GM12878 (cell line): ENCODE measurements around the gene PRRC1. TPM values are rescaled to one million over a fixed set of nuclear protein-coding genes. Genes with fewer than 3 reads are reported as not detected.

Source experiments
- ATAC-seq: fragments of 200-7000 bp; cut with Tn5 transposase; 3 replicates; pipeline ENCODE4 v1.9.1; 2020; ENCODE audit warnings: mild to moderate bottlenecking, moderate library complexity
- BruUV-seq: library from RNA; stranded (reverse); fragments of 400-500 nt; replicated peaks from 2 replicates; lab custom pipeline; 2021; lab: Mats Ljungman, UMichigan
- CTCF ChIA-PET: fragments of 300-600 bp; sonication (Branson Sonifier 250); formaldehyde crosslinking; extraction: SDS; loops from one replicate; lab custom pipeline; 2021; ENCODE audit warnings: inconsistent platforms; lab: Yijun Ruan, JAX
- POLR2A ChIA-PET: fragments of 350-600 bp; formaldehyde crosslinking; extraction: SDS; loops from one replicate; lab custom pipeline; 2021; ENCODE audit warnings: inconsistent platforms; lab: Charles Lee
- RAD21 ChIA-PET: fragments of 300-600 bp; sonication (Branson Sonifier 250); formaldehyde crosslinking; loops from one replicate; lab custom pipeline; 2023; ENCODE audit warnings: antibody characterized with exemption; ENCODE audit not compliant: unreplicated experiment; lab: Charles Lee
- SMC1A ChIA-PET: fragments of 300-600 bp; sonication (Branson Sonifier 250); formaldehyde crosslinking; loops from one replicate; lab custom pipeline; 2023; ENCODE audit not compliant: unreplicated experiment, uncharacterized antibody; lab: Charles Lee
- DNase-seq: peaks from one replicate; pipeline ENCODE4 v3.0.0-alpha.2; 2011; ENCODE audit warnings: low read depth, low spot score
- FAIRE-seq: peaks from 3 replicates; lab custom pipeline; 2011; peaks lifted over from hg19 to GRCh38; lab: Jason Lieb, UNC
- H2AFZ ChIP-seq: 2 replicates; pipeline ENCODE4 v1.6.0; 2011; ENCODE audit warnings: low read depth, low read length, control low read depth; ENCODE audit not compliant: control insufficient read depth
- H3K27ac ChIP-seq: 2 replicates; pipeline ENCODE4 v1.5.1; 2011; ENCODE audit warnings: control low read depth; ENCODE audit not compliant: control insufficient read depth, insufficient read depth
- H3K27me3 ChIP-seq, 2 experiments: replicated peaks in 1 of 2; 2 replicates each; pipeline versions ENCODE4 v1.6.0 to v1.6.1; 2011; ENCODE audit warnings: low read length in 1 of 2; ENCODE audit not compliant: control insufficient read depth in 2 of 2, insufficient read depth in 2 of 2
- H3K36me3 ChIP-seq, 2 experiments: 2 replicates each; pipeline ENCODE4 v1.5.1; 2011; ENCODE audit warnings: low read length in 1 of 2; ENCODE audit not compliant: control insufficient read depth in 2 of 2, insufficient read depth in 2 of 2
- H3K4me1 ChIP-seq: 2 replicates; pipeline ENCODE4 v1.6.1; 2011; ENCODE audit warnings: mild to moderate bottlenecking, low read length, moderate library complexity, mixed read lengths; ENCODE audit not compliant: control insufficient read depth, insufficient read depth
- H3K4me2 ChIP-seq: 2 replicates; pipeline ENCODE4 v1.6.0; 2011; ENCODE audit warnings: control low read depth; ENCODE audit not compliant: control insufficient read depth, insufficient read depth
- H3K4me3 ChIP-seq: fragments of 200-600 bp; sonication (generic); 2 replicates; pipeline ENCODE4 v1.5.1; 2016
- H3K79me2 ChIP-seq: 2 replicates; pipeline ENCODE4 v1.6.0; 2011; ENCODE audit warnings: low read length; ENCODE audit not compliant: control insufficient read depth, insufficient read depth
- H3K9ac ChIP-seq: 2 replicates; pipeline ENCODE4 v1.8.0; 2011; ENCODE audit warnings: low read length, control low read depth, mixed read lengths; ENCODE audit not compliant: control insufficient read depth, insufficient read depth
- H3K9me3 ChIP-seq: replicated peaks from 3 replicates; pipeline ENCODE4 v1.5.1; 2011; ENCODE audit warnings: mild to moderate bottlenecking, low read length; ENCODE audit not compliant: control insufficient read depth, insufficient read depth
- H4K20me1 ChIP-seq: 2 replicates; pipeline ENCODE4 v1.6.0; 2011; ENCODE audit not compliant: control insufficient read depth, insufficient read depth
- CBX3 ChIP-seq: fragments of 200-600 bp; sonication (generic); IDR thresholded peaks from 2 replicates; pipeline ENCODE4 v1.6.1; 2016; ENCODE audit warnings: low read depth, borderline replicate concordance
- CREM ChIP-seq: IDR thresholded peaks from 2 replicates; pipeline ENCODE4 v1.6.1; 2014; ENCODE audit warnings: antibody characterized with exemption, low read depth
- DPF2 ChIP-seq: fragments of 450-650 bp; IDR thresholded peaks from 2 replicates; pipeline ENCODE4 v1.6.1; 2017; ENCODE audit warnings: mild to moderate bottlenecking
- EP300 ChIP-seq, 2 experiments: fragments of 150-350 bp in 1 of 2; IDR thresholded peaks; 2 replicates each; pipeline ENCODE4 v1.6.1; 2011 to 2012; ENCODE audit warnings: low read depth in 2 of 2, low read length in 2 of 2, borderline replicate concordance in 1 of 2, improper control_type of control experiment in 1 of 2, inconsistent platforms in 1 of 2; ENCODE audit not compliant: control insufficient read depth in 1 of 2
- EZH2 ChIP-seq: IDR thresholded peaks from 2 replicates; pipeline ENCODE4 v1.6.1; 2012; ENCODE audit warnings: low read depth, mild to moderate bottlenecking, control low read depth, inconsistent platforms, low read length, borderline replicate concordance; ENCODE audit not compliant: control insufficient read depth
- GABPA ChIP-seq: IDR thresholded peaks from 2 replicates; pipeline ENCODE4 v1.6.1; 2014; ENCODE audit warnings: antibody characterized with exemption, low read depth, mild to moderate bottlenecking, inconsistent platforms
- IKZF2 ChIP-seq, 2 experiments: fragments of 450-650 bp; IDR thresholded peaks; 2 replicates each; pipeline ENCODE4 v1.6.1; 2017; ENCODE audit warnings: mild to moderate bottlenecking in 2 of 2, moderate library complexity in 2 of 2
- IRF4 ChIP-seq: IDR thresholded peaks from 2 replicates; pipeline ENCODE4 v1.6.1; 2011; ENCODE audit warnings: low read depth, low read length
- JUND ChIP-seq: IDR thresholded peaks from 2 replicates; pipeline ENCODE4 v1.6.1; 2012; ENCODE audit warnings: low read depth, mild to moderate bottlenecking, low read length, improper control_type of control experiment, moderate library complexity
- MEF2B ChIP-seq: fragments of 450-650 bp; IDR thresholded peaks from 2 replicates; pipeline ENCODE4 v1.6.1; 2018; ENCODE audit warnings: mild to moderate bottlenecking, moderate library complexity; ENCODE audit not compliant: partially characterized antibody, poor library complexity, severe bottlenecking
- MTA2 ChIP-seq: fragments of 450-650 bp; IDR thresholded peaks from 2 replicates; pipeline ENCODE4 v1.6.1; 2016; ENCODE audit warnings: low read depth, mild to moderate bottlenecking, moderate library complexity
- NBN ChIP-seq: fragments of 450-650 bp; IDR thresholded peaks from 2 replicates; pipeline ENCODE4 v1.6.1; 2016
- SUZ12 ChIP-seq: fragments of 200-600 bp; sonication (generic); IDR thresholded peaks from one replicate; pipeline ENCODE4 v1.6.1; 2018; ENCODE audit warnings: antibody characterized with exemption, mild to moderate bottlenecking; ENCODE audit not compliant: unreplicated experiment
- ZNF217 ChIP-seq: fragments of 450-650 bp; IDR thresholded peaks from 2 replicates; pipeline ENCODE4 v1.6.1; 2017; ENCODE audit warnings: antibody characterized with exemption, mild to moderate bottlenecking
- ZNF24 ChIP-seq: fragments of 450-650 bp; IDR thresholded peaks from 2 replicates; pipeline ENCODE4 v1.6.1; 2017; ENCODE audit warnings: antibody characterized with exemption, mild to moderate bottlenecking
- WGBS: methylation state at CpG from one replicate; pipeline ENCODE4 v1.1.6; 2016; ENCODE audit warnings: low lambda C conversion rate; ENCODE audit not compliant: insufficient replicate concordance, insufficient coverage; ENCODE audit errors: missing lambda C conversion rate; 5-methylcytosine and 5-hydroxymethylcytosine counted together
- in situ Hi-C: fragments of 300-500 bp; cut with MboI; formaldehyde crosslinking; loops from 9 replicates; pipeline ENCODE4 v1.14.3; 2018; ENCODE audit warnings: mixed read lengths
- intact Hi-C: fragments of 100-400 bp; cut with micrococcal nuclease; formaldehyde crosslinking; loops from one replicate; pipeline ENCODE4 v1.14.2; 2022; ENCODE audit not compliant: unreplicated experiment
- polyA plus RNA-seq, 11 experiments: library from polyadenylated mRNA; depleted of rRNA in 4 of 11; unstranded in 6 of 11; stranded (reverse) in 5 of 11; fragments of >200 nt; fragmentation: Nextera tagmentation in 4 of 11; fragmentation: Illumina TruSeq in 1 of 11; extraction: Ambion mirVana in 4 of 11; extraction: Trizol in 1 of 11; gene quantifications; 1 replicate in 1 of 11; 2 replicates in 10 of 11; pipeline versions ENCODE4 v1.2.1 to v1.2.3, GENCODE V29; 2011 to 2016; ENCODE audit warnings: inconsistent platforms in 2 of 11, missing spikeins in 2 of 11, low read depth in 1 of 11
- total RNA-seq, 4 experiments: library from RNA; depleted of rRNA in 3 of 4; stranded (reverse); fragments of >200 nt in 3 of 4; fragmentation: Illumina TruSeq in 1 of 4; extraction: Trizol in 1 of 4; gene quantifications; 2 replicates each; pipeline versions ENCODE4 v1.2.1 to v1.2.3, GENCODE V29; 2013 to 2021
- TF ChIP-seq, protein P1 (sequence below): IDR thresholded peaks from 2 replicates; pipeline ENCODE4 v1.6.1; 2011; ENCODE audit warnings: mild to moderate bottlenecking, low read depth, low read length, moderate library complexity; ENCODE audit not compliant: insufficient replicate concordance
- TF ChIP-seq, protein P2 (sequence below): fragments of 450-650 bp; IDR thresholded peaks from 2 replicates; pipeline ENCODE4 v1.6.1; 2017; ENCODE audit warnings: mild to moderate bottlenecking
- TF ChIP-seq, protein P3 (sequence below): fragments of 450-650 bp; IDR thresholded peaks from 2 replicates; pipeline ENCODE4 v1.6.1; 2017; ENCODE audit warnings: mild to moderate bottlenecking, low read depth, inconsistent platforms; ENCODE audit not compliant: poor library complexity, severe bottlenecking

Gene PRRC1
- total and polyA plus RNA-seq, 10 of the 15 experiments (the other 5 are each of a cell fraction or from before 2014, with no cell fraction given) = 19.0 to 54.5 (median 31.0) TPM

DNA sequence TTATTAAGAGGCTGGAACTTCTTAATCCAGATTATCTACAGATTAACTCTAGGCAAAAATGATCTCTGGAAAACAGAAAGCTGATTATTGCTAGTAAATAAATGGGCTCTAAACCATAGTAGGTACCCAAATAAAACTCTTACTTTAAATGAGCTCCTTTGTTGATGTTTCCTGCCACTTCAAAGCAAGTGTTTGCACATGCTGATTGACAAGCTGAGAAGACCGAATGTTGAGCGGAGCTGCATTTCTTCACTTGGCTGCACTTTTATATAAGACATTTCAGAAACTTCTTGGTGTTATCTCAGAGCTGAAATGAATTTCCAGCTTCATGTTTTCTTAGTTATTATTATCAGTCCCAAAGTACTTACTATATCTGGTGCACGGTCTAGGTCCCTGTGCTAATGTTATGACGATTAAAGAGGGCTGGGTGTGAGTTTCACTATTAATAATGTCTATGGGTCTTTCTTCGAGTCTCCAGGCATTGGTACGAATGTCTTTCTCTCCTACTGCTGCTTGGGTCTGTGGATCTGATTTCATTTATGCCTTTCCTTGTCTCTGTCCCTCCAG, 72.8 kb downstream of the PRRC1 start:
- Histone ChIP-seq H3K36me3 (no peaks in the 10 kb centered on the region), H3K4me2 (peak overlapping the region; percentile 51), H3K27me3 (no peaks in the 10 kb centered on the region), H3K4me3 (no peak overlapping the region), H4K20me1 (no peaks in the 10 kb centered on the region), H3K9me3 (no peaks in the 10 kb centered on the region), H3K79me2 (no peaks in the 10 kb centered on the region), H3K27ac (no peak overlapping the region), H3K9ac (no peak overlapping the region), H2AFZ (no peak overlapping the region), H3K4me1 (peaks cover 35% of the 10 kb centered on the region)
- peak; percentile 56 for FAIRE-seq
- 2% methylated on average over 6 of the region's 6 CpGs for WGBS
- ChIA-PET RAD21 (interaction anchor here (0.6 to 9.1 kb wide), 14 partner anchors 9 to 495 kb away, joined by 3 to 249 read pairs (median 6); no protein-coding TSS in a partner anchor), SMC1A (interaction anchor here (0.5 to 7.2 kb wide), 33 partner anchors 10 to 886 kb away, joined by 3 to 111 read pairs (median 4); no protein-coding TSS in a partner anchor), CTCF (interaction anchor here (0.8 to 7.2 kb wide), 13 partner anchors 9 to 492 kb away, joined by 3 to 104 read pairs (median 4); no protein-coding TSS in a partner anchor), POLR2A (interaction anchor here (1.0 to 1.6 kb wide), 6 partner anchors 10 to 496 kb away, joined by 3 to 8 read pairs (median 4); no protein-coding TSS in a partner anchor)
- in situ Hi-C loops = no loop called here
- intact Hi-C loops = no loop called here
- no TSS peak for BruUV-seq
- ATAC-seq = peak; percentile 58
- DNase-seq = no peak
- TF ChIP-seq NBN = 0 out of 2 replicates have a peak, but pooled peaks have one; percentile 31
- no peak for TF ChIP-seq CBX3
- 0 out of 2 replicates have a peak, but pooled peaks have one; percentile 41 for TF ChIP-seq CREM
- TF ChIP-seq, protein P1, sequence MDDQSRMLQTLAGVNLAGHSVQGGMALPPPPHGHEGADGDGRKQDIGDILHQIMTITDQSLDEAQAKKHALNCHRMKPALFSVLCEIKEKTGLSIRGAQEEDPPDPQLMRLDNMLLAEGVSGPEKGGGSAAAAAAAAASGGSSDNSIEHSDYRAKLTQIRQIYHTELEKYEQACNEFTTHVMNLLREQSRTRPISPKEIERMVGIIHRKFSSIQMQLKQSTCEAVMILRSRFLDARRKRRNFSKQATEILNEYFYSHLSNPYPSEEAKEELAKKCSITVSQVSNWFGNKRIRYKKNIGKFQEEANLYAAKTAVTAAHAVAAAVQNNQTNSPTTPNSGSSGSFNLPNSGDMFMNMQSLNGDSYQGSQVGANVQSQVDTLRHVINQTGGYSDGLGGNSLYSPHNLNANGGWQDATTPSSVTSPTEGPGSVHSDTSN = peak; percentile 39
- TF ChIP-seq DPF2 = peak; percentile 67; the same call in 1 of the 2 replicates
- TF ChIP-seq EZH2 = no peak
- TF ChIP-seq MTA2 = peak; percentile 53; the same call in 1 of the 2 replicates
- no peak for TF ChIP-seq GABPA
- TF ChIP-seq, protein P2, sequence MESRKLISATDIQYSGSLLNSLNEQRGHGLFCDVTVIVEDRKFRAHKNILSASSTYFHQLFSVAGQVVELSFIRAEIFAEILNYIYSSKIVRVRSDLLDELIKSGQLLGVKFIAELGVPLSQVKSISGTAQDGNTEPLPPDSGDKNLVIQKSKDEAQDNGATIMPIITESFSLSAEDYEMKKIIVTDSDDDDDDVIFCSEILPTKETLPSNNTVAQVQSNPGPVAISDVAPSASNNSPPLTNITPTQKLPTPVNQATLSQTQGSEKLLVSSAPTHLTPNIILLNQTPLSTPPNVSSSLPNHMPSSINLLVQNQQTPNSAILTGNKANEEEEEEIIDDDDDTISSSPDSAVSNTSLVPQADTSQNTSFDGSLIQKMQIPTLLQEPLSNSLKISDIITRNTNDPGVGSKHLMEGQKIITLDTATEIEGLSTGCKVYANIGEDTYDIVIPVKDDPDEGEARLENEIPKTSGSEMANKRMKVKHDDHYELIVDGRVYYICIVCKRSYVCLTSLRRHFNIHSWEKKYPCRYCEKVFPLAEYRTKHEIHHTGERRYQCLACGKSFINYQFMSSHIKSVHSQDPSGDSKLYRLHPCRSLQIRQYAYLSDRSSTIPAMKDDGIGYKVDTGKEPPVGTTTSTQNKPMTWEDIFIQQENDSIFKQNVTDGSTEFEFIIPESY = no peak
- peak in 1 of 2 experiments; percentile 68; a peak in 1 of 4 replicates for TF ChIP-seq EP300 (IDR thresholded peaks at IDR 0.05; ENCODE audit: borderline replicate concordance in 1 of 2, control insufficient read depth in 1 of 2, low read depth in 2 of 2, low read length in 2 of 2)
- TF ChIP-seq IKZF2 (IDR thresholded peaks at IDR 0.05) = peak in 1 of 2 experiments; percentile 37; a peak in 1 of 4 replicates
- 0 out of 2 replicates have a peak, but pooled peaks have one; percentile 34 for TF ChIP-seq IRF4
- TF ChIP-seq ZNF24 = peak; percentile 79
- 0 out of 2 replicates have a peak, but pooled peaks have one; percentile 19 for TF ChIP-seq ZNF217
- TF ChIP-seq SUZ12 = no peak
- peak; percentile 54 for TF ChIP-seq MEF2B
- TF ChIP-seq JUND = 0 out of 2 replicates have a peak, but pooled peaks have one; percentile 51
- TF ChIP-seq, protein P3, sequence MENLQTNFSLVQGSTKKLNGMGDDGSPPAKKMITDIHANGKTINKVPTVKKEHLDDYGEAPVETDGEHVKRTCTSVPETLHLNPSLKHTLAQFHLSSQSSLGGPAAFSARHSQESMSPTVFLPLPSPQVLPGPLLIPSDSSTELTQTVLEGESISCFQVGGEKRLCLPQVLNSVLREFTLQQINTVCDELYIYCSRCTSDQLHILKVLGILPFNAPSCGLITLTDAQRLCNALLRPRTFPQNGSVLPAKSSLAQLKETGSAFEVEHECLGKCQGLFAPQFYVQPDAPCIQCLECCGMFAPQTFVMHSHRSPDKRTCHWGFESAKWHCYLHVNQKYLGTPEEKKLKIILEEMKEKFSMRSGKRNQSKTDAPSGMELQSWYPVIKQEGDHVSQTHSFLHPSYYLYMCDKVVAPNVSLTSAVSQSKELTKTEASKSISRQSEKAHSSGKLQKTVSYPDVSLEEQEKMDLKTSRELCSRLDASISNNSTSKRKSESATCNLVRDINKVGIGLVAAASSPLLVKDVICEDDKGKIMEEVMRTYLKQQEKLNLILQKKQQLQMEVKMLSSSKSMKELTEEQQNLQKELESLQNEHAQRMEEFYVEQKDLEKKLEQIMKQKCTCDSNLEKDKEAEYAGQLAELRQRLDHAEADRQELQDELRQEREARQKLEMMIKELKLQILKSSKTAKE = peak; percentile 55
